ENCODE measurements around the gene PCF11.

PCF11 gene

GRCh38 chr11:83153764-83154163, 3.2 kb upstream of the PCF11 start:
- no peak overlapping the region for H3K4me3 ChIP-seq (ENCODE audit: low read depth, low read length)
- no peak for DNase-seq (ENCODE audit: low read depth)
- no peak for TF ChIP-seq CTCF (IDR thresholded peaks at IDR 0.05; ENCODE audit: insufficient read depth, low read depth, low read length, missing control alignments)

- peak overlapping the region; percentile 63 for H3K4me3 ChIP-seq (ENCODE audit: low read depth, low read length)
- peak; percentile 100 for DNase-seq (ENCODE audit: low read depth)
- no peak for TF ChIP-seq CTCF (IDR thresholded peaks at IDR 0.05; ENCODE audit: insufficient read depth, low read depth, low read length, missing control alignments)
Observed at GRCh38 chr11:83156144-83156995, 561 bp upstream of the PCF11 start.

GRCh38 chr11:83157594-83158356, 844 bp downstream of the PCF11 start:
- TF ChIP-seq CTCF (IDR thresholded peaks at IDR 0.05; ENCODE audit: insufficient read depth, low read depth, low read length, missing control alignments): no peak
- DNase-seq (ENCODE audit: low read depth): peak; percentile 69
- peak overlapping the region; percentile 93 for H3K4me3 ChIP-seq (ENCODE audit: low read depth, low read length)

GRCh38 chr11:83158357-83158786, 1.4 kb downstream of the PCF11 start:
- no peak for TF ChIP-seq CTCF (IDR thresholded peaks at IDR 0.05; ENCODE audit: insufficient read depth, low read depth, low read length, missing control alignments)
- peak overlapping the region; percentile 93 for H3K4me3 ChIP-seq (ENCODE audit: low read depth, low read length)
- DNase-seq (ENCODE audit: low read depth): peak; percentile 60

- DNase-seq (ENCODE audit: low read depth): no peak
- H3K4me3 ChIP-seq (ENCODE audit: low read depth, low read length): peak overlapping the region; percentile 93
- TF ChIP-seq CTCF (IDR thresholded peaks at IDR 0.05; ENCODE audit: insufficient read depth, low read depth, low read length, missing control alignments): no peak
Observed at GRCh38 chr11:83158965-83159901, 2.3 kb downstream of the PCF11 start.

Data from GM12865 (cell line).